ENCODE results near the gene LRRC8B.
A peak's percentile ranks its signal among the peaks of the same experiment; 100 is the strongest.
"Not testable (repeated sequence)": the region's sequence is repeated elsewhere in the genome, so short reads cannot be mapped to it uniquely, and the experiment has no call there.

Gene LRRC8B

DNA sequence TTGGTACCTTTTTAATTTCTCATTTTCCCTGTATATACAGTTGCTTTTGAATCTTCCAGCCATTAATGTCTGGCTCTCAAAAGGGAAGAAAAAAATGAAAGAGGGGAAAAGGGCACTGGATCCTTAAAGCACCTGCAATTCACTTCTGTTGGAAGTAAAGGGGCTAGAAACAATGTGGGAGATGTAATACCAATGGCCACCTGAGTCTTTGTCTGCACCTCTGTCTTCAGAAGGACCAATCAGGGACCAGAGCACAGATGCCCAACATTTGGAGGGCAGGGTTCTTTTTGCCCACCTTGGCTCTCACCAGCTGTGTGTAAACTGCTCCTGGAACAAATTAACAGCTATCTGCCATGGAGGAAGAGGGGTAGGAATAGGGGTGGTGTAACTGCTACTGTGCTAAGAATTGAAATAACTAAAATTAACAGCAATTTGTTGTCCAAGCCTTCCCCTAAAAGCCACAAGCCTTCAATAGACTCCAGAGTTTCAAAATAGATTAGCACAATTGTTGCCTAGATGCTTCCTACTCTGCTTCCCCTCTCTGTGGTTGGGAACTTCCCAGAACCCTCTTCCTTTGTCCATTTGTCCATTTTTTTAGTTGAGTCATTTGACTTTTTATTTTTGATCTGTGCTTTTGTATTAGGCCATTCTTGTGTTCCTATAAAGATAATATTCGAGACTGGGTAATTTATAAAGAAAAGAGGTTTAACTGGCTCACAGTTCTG lies 11.5 kb upstream of the LRRC8B start:
- Mint-ChIP-seq H3K4me1 (ENCODE audit: low read depth) (no peaks in the 10 kb centered on the region), H3K4me3 (no peak overlapping the region), H3K27ac (no peak overlapping the region), H3K9me3 (peaks cover 13% of the 10 kb centered on the region), H3K27me3 (ENCODE audit: low read depth) (peaks cover 29% of the 10 kb centered on the region), H3K36me3 (ENCODE audit: low read depth) (peaks cover 4% of the 10 kb centered on the region)

DNA sequence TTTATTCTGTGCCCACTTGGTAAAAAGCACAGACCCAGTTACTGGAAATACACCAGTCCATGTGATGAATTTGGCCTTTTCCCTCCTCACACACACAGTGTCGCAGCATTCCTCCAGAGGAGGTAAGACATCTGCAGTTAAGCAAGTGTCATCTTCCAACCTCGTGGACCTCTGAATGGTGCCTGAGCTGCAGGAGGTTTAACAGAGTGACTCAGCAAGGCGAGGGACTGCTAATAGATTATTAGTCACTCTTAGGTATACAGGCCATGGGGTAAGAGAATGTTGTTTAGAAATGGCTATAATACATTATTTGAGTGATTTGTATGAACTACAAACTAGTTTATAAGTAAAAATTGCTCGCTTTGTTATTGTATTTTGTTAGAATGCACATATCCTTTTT lies 8.6 kb upstream of the LRRC8B start:
- H3K4me3 Mint-ChIP-seq: no peak overlapping the region
- H3K36me3 Mint-ChIP-seq (ENCODE audit: low read depth): no peaks in the 10 kb centered on the region
- no peaks in the 10 kb centered on the region for H3K4me1 Mint-ChIP-seq (ENCODE audit: low read depth)
- peaks cover 27% of the 10 kb centered on the region for H3K27me3 Mint-ChIP-seq (ENCODE audit: low read depth)
- no peak overlapping the region for H3K27ac Mint-ChIP-seq
- peaks cover 5% of the 10 kb centered on the region for H3K9me3 Mint-ChIP-seq

- Mint-ChIP-seq H3K27ac (no peak overlapping the region), H3K27me3 (ENCODE audit: low read depth) (peaks cover 13% of the 10 kb centered on the region), H3K4me3 (no peak overlapping the region), H3K36me3 (ENCODE audit: low read depth) (peaks cover 6% of the 10 kb centered on the region), H3K9me3 (peaks cover 4% of the 10 kb centered on the region), H3K4me1 (ENCODE audit: low read depth) (peaks cover 2% of the 10 kb centered on the region)
These were observed 6.4 kb upstream of the LRRC8B start for GRCh38 chr1:89518221-89518631.

DNA sequence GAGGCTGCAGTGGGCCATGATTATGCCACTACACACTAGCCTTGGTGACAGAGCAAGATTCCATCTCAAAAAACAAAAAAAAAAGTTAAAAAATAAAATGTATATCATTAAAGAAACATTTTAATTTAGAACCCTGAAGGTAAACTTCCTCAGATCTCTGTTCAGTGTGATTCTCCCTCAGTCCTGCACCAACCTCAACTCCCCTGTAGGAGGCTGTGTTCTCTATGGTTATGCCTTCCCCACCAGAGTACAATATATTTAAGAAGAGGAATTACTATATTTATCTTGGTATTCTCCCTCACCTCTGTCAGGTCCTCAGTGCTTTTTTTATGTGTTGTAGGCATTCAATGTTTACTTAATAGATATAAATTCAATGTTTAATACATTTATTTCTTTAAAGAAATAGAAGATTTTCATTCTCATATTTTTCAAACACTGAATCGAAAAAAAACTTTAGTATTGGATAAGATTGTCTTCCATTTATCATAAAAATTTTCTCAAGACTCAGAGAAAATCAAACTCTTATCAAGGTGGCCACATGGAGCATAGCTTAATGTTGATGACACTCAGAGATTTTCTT lies 4.8 kb upstream of the LRRC8B start:
- Mint-ChIP-seq H3K4me1 (ENCODE audit: low read depth) (peaks cover 13% of the 10 kb centered on the region), H3K27me3 (ENCODE audit: low read depth) (peaks cover 2% of the 10 kb centered on the region), H3K27ac (no peak overlapping the region), H3K36me3 (ENCODE audit: low read depth) (peaks cover 9% of the 10 kb centered on the region), H3K4me3 (no peak overlapping the region), H3K9me3 (peaks cover 4% of the 10 kb centered on the region)

- H3K36me3 Mint-ChIP-seq (ENCODE audit: low read depth); H3K9me3 Mint-ChIP-seq; H3K27me3 Mint-ChIP-seq (ENCODE audit: low read depth); H3K4me3 Mint-ChIP-seq; H3K27ac Mint-ChIP-seq: not testable (repeated sequence)
- peaks cover 22% of the 10 kb centered on the region for H3K4me1 Mint-ChIP-seq (ENCODE audit: low read depth)
These were observed 2.7 kb upstream of the LRRC8B start for GRCh38 chr1:89521977-89522376.

- H3K9me3 Mint-ChIP-seq: peaks cover 4% of the 10 kb centered on the region
- H3K4me1 Mint-ChIP-seq (ENCODE audit: low read depth): peaks cover 22% of the 10 kb centered on the region
- H3K27me3 Mint-ChIP-seq (ENCODE audit: low read depth): no peaks in the 10 kb centered on the region
- H3K27ac Mint-ChIP-seq: peak overlapping the region; percentile 82
- H3K4me3 Mint-ChIP-seq: no peak overlapping the region
- H3K36me3 Mint-ChIP-seq (ENCODE audit: low read depth): peaks cover 9% of the 10 kb centered on the region
These were observed 859 bp upstream of the LRRC8B start for GRCh38 chr1:89523572-89524368.

- H3K4me3 Mint-ChIP-seq: no peak overlapping the region
- H3K9me3 Mint-ChIP-seq: peaks cover 4% of the 10 kb centered on the region
- no peaks in the 10 kb centered on the region for H3K27me3 Mint-ChIP-seq (ENCODE audit: low read depth)
- H3K27ac Mint-ChIP-seq: no peak overlapping the region
- peaks cover 28% of the 10 kb centered on the region for H3K4me1 Mint-ChIP-seq (ENCODE audit: low read depth)
- H3K36me3 Mint-ChIP-seq (ENCODE audit: low read depth): peaks cover 14% of the 10 kb centered on the region
These were observed 683 bp downstream of the LRRC8B start for GRCh38 chr1:89525169-89525855.

DNA sequence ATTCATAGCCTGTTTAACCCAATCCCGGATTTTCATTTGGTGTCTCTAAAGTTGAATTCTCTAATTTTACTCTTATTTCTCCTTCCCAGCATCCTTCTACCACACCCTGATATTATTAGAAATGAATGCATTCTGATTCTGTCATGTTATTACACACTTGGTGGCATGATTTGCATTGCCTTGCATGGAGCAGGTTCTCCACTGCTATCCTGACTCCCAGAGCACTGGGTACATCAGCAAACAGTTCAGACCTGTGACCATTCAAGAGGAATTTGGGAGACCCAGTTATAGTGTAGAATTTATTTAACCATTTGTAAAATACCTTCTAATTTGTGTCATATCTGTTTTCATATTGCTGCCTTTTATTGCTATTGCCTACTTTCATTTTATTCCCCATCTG lies 2.6 kb downstream of the LRRC8B start:
- Mint-ChIP-seq H3K4me1 (ENCODE audit: low read depth) (peaks cover 44% of the 10 kb centered on the region), H3K4me3 (no peak overlapping the region), H3K27me3 (ENCODE audit: low read depth) (no peaks in the 10 kb centered on the region), H3K27ac (no peak overlapping the region), H3K36me3 (ENCODE audit: low read depth) (peaks cover 21% of the 10 kb centered on the region), H3K9me3 (peaks cover 4% of the 10 kb centered on the region)

DNA sequence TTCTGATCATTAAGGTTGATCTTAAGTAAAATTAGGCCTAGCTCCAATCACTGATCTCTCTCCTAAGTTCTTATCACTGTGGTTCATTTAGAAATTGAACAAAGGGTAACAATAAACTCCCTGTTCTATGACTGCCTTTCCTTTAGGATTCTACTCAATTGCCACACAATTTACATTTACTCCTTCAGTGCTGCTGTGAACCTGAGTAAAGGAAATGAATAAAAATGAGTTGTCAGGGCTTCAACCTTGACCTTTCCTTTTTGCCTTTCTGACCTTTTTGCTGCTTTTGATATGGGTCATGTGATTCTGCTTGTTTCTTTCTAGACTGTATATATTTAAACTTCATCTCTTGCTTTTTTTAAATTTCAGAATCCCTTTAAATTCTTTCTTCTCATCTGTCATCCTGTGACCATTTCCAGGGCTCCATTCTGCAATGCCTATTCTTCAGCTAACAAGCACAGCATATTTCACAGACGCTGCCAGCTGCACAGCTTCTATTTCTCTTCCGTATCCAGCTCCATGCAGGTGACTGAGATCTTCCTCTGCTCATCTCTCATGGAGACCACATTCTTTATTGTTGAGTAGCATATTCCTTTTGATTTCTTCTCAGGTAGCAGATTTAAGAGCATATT lies 3.2 kb downstream of the LRRC8B start:
- Mint-ChIP-seq H3K4me1 (ENCODE audit: low read depth) (peaks cover 45% of the 10 kb centered on the region), H3K36me3 (ENCODE audit: low read depth) (peaks cover 17% of the 10 kb centered on the region)

DNA sequence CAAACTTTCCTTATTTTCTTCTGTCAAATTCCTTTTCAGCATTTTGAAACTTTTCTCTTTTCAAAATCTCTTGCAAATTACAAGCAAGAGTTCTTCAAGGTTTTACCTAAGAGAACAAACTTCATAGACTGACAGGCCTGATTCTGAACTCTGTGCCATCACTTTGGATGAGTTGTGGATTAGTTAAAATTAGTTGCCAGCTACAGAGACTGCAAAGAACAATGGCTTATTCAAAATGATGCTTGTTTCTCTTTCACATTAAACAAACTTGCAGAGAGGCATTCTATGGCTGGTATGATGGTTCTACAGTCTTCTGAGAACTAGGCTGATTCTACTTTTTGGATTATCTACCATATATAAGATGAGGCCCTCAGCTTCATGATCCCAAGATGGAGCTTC lies 3.8 kb downstream of the LRRC8B start:
- H3K9me3 Mint-ChIP-seq: no peaks in the 10 kb centered on the region
- peaks cover 48% of the 10 kb centered on the region for H3K4me1 Mint-ChIP-seq (ENCODE audit: low read depth)
- H3K27me3 Mint-ChIP-seq (ENCODE audit: low read depth): no peaks in the 10 kb centered on the region
- peaks cover 18% of the 10 kb centered on the region for H3K36me3 Mint-ChIP-seq (ENCODE audit: low read depth)
- no peak overlapping the region for H3K4me3 Mint-ChIP-seq
- H3K27ac Mint-ChIP-seq: no peak overlapping the region

More for the DNA sequence above, 3.2 kb downstream of the LRRC8B start:
- Mint-ChIP-seq H3K27me3 (ENCODE audit: low read depth) (no peaks in the 10 kb centered on the region), H3K4me3 (no peak overlapping the region), H3K27ac (no peak overlapping the region), H3K9me3 (no peaks in the 10 kb centered on the region)

GRCh38 chr1:89529196-89529595 lies 4.6 kb downstream of the LRRC8B start:
- H3K27me3 Mint-ChIP-seq (ENCODE audit: low read depth): no peaks in the 10 kb centered on the region
- no peaks in the 10 kb centered on the region for H3K9me3 Mint-ChIP-seq
- peaks cover 15% of the 10 kb centered on the region for H3K36me3 Mint-ChIP-seq (ENCODE audit: low read depth)
- peaks cover 40% of the 10 kb centered on the region for H3K4me1 Mint-ChIP-seq (ENCODE audit: low read depth)
- H3K27ac Mint-ChIP-seq: no peak overlapping the region
- H3K4me3 Mint-ChIP-seq: no peak overlapping the region

- Mint-ChIP-seq H3K4me3 (no peak overlapping the region), H3K4me1 (ENCODE audit: low read depth) (peaks cover 42% of the 10 kb centered on the region), H3K27me3 (ENCODE audit: low read depth) (no peaks in the 10 kb centered on the region), H3K27ac (no peak overlapping the region), H3K9me3 (no peaks in the 10 kb centered on the region), H3K36me3 (ENCODE audit: low read depth) (peaks cover 19% of the 10 kb centered on the region)
These were observed 5.9 kb downstream of the LRRC8B start for GRCh38 chr1:89530444-89531089.

GRCh38 chr1:89531480-89532139 lies 7.0 kb downstream of the LRRC8B start:
- H3K36me3 Mint-ChIP-seq (ENCODE audit: low read depth): peaks cover 22% of the 10 kb centered on the region
- H3K9me3 Mint-ChIP-seq: no peaks in the 10 kb centered on the region
- no peaks in the 10 kb centered on the region for H3K27me3 Mint-ChIP-seq (ENCODE audit: low read depth)
- no peak overlapping the region for H3K27ac Mint-ChIP-seq
- peaks cover 43% of the 10 kb centered on the region for H3K4me1 Mint-ChIP-seq (ENCODE audit: low read depth)
- H3K4me3 Mint-ChIP-seq: no peak overlapping the region

Data from T-helper 1 cell treated with Interleukin-12 subunit alpha and Interleukin-12 subunit beta and Interleukin-4 antibody, amounts not matched to agents 30 μg/mL and 1 μg/mL, for 36 hours (primary cell).